Measurements from ENCODE around the gene NPLOC4. TPM values are rescaled to one million over a fixed set of nuclear protein-coding genes. Genes with fewer than 3 reads are reported as not detected.
A peak's percentile ranks its signal among the peaks of the same experiment; 100 is the strongest.

The NPLOC4 gene
- total and polyA plus RNA-seq, 2 of the 13 experiments (the other 11 are each of a cell fraction or from before 2014, with no cell fraction given): 57.0 to 97.0 TPM

- TF ChIP-seq AGO1 (IDR thresholded peaks at IDR 0.05; ENCODE audit: low read depth, low read length, poor library complexity, severe bottlenecking): peak; percentile 80
- no peak for TF ChIP-seq REXO4 (CRISPR knock-in tag; IDR thresholded peaks at IDR 0.05; ENCODE audit: borderline replicate concordance)
- no peak for TF ChIP-seq SATB2 (CRISPR knock-in tag; IDR thresholded peaks at IDR 0.05)
- TF ChIP-seq ZNF770 (CRISPR knock-in tag; IDR thresholded peaks at IDR 0.05): no peak
- 0 out of 2 replicates have a peak, but pooled peaks have one; percentile 69 for TF ChIP-seq RFXAP (CRISPR knock-in tag; IDR thresholded peaks at IDR 0.05; ENCODE audit: borderline replicate concordance)
- peak; percentile 61; the same call in 1 of the 2 replicates for TF ChIP-seq MAF1 (CRISPR knock-in tag; IDR thresholded peaks at IDR 0.05; ENCODE audit: borderline replicate concordance)
- no peak for TF ChIP-seq SUZ12 (IDR thresholded peaks at IDR 0.05; ENCODE audit: low read depth, low read length)
- TF ChIP-seq ZNF644 (CRISPR knock-in tag; IDR thresholded peaks at IDR 0.05; ENCODE audit: low read depth): no peak
- TF ChIP-seq ZNF362 (CRISPR knock-in tag; IDR thresholded peaks at IDR 0.05; ENCODE audit: borderline replicate concordance): no peak
- TF ChIP-seq ZNF17 (CRISPR knock-in tag; IDR thresholded peaks at IDR 0.05): no peak
- TF ChIP-seq NR0B2 (CRISPR knock-in tag; IDR thresholded peaks at IDR 0.05): peak; percentile 39; the same call in 1 of the 2 replicates
- TF ChIP-seq MEF2D (CRISPR knock-in tag; IDR thresholded peaks at IDR 0.05): no peak
- TF ChIP-seq FIP1L1 (IDR thresholded peaks at IDR 0.05; ENCODE audit: borderline replicate concordance, insufficient read depth, low read depth, low read length): 0 out of 2 replicates have a peak, but pooled peaks have one; percentile 30
- TF ChIP-seq ZFP91 (CRISPR knock-in tag; IDR thresholded peaks at IDR 0.05; ENCODE audit: borderline replicate concordance): peak; percentile 38; the same call in 1 of the 2 replicates
- TF ChIP-seq ATAD3A (CRISPR knock-in tag; IDR thresholded peaks at IDR 0.05): no peak
- no peak for TF ChIP-seq ZNF552 (CRISPR knock-in tag; IDR thresholded peaks at IDR 0.05; ENCODE audit: borderline replicate concordance)
- TF ChIP-seq ZNF124 (CRISPR knock-in tag; IDR thresholded peaks at IDR 0.05): no peak
- TF ChIP-seq BRCA1 (CRISPR knock-in tag; IDR thresholded peaks at IDR 0.05): 0 out of 2 replicates have a peak, but pooled peaks have one; percentile 24
- no peak for TF ChIP-seq TIGD3 (CRISPR knock-in tag; IDR thresholded peaks at IDR 0.05; ENCODE audit: borderline replicate concordance)
- TF ChIP-seq JARID2 (CRISPR knock-in tag; IDR thresholded peaks at IDR 0.05; ENCODE audit: insufficient replicate concordance): peak; percentile 48
- TF ChIP-seq RBM39 (IDR thresholded peaks at IDR 0.05; ENCODE audit: low read depth, low read length, poor library complexity, severe bottlenecking): peak; percentile 80
- no peak; the same call in 1 of the 2 replicates for TF ChIP-seq ETV6 (CRISPR knock-in tag; conservative IDR thresholded peaks at IDR 0.05)
Measured at GRCh38 chr17:81513753-81514488, 123.0 kb downstream of the NPLOC4 start (continued).

Data from HepG2 (cell line).